ENCODE data around the gene OR51T1. TPM values are rescaled to one million over a fixed set of nuclear protein-coding genes. Genes with fewer than 3 reads are reported as not detected.

The OR51T1 gene
- polyA plus RNA-seq, 1 donor from 2014 or later: not detected

Other genes starting within 250 kb of the OR51T1 start
- not detected in 2 replicates for gene OR51D1, start 244.4 kb upstream of the OR51T1 start, polyA plus RNA-seq
- not detected in 2 replicates for gene OR51E1, start 237.9 kb upstream of the OR51T1 start, polyA plus RNA-seq
- gene OR51E2, start 184.0 kb upstream of the OR51T1 start, polyA plus RNA-seq: not detected in 2 replicates
- not detected in 2 replicates for gene MMP26, start 177.1 kb upstream of the OR51T1 start, polyA plus RNA-seq
- not detected in 2 replicates for gene OR51F1, start 112.0 kb upstream of the OR51T1 start, polyA plus RNA-seq
- gene OR52R1, start 77.5 kb upstream of the OR51T1 start, polyA plus RNA-seq: not detected in 2 replicates
- not detected in 2 replicates for gene OR51F2, start 60.6 kb upstream of the OR51T1 start, polyA plus RNA-seq
- gene OR51S1, start 32.7 kb upstream of the OR51T1 start, polyA plus RNA-seq: not detected in 2 replicates
- gene OR51A7, start 21.9 kb downstream of the OR51T1 start, polyA plus RNA-seq: not detected in 2 replicates
- not detected in 2 replicates for gene OR51G2, start 37.5 kb downstream of the OR51T1 start, polyA plus RNA-seq
- gene OR51G1, start 42.4 kb downstream of the OR51T1 start, polyA plus RNA-seq: not detected in 2 replicates
- gene OR51A4, start 65.7 kb downstream of the OR51T1 start, polyA plus RNA-seq: not detected in 2 replicates
- gene OR51A2, start 73.8 kb downstream of the OR51T1 start, polyA plus RNA-seq: not detected in 2 replicates
- gene OR51L1, start 113.0 kb downstream of the OR51T1 start, polyA plus RNA-seq: not detected in 2 replicates
- gene OR52J3, start 164.6 kb downstream of the OR51T1 start, polyA plus RNA-seq: not detected in 2 replicates
- not detected in 2 replicates for gene OR52E2, start 177.7 kb downstream of the OR51T1 start, polyA plus RNA-seq
- not detected in 2 replicates for gene OR52E1, start 187.7 kb downstream of the OR51T1 start, polyA plus RNA-seq

Data from neural cell (in vitro differentiated cells).